Glutamatergic neuron (in vitro differentiated cells): ENCODE results near the gene TSSC4. TPM values are rescaled to one million over a fixed set of nuclear protein-coding genes. Genes with fewer than 3 reads are reported as not detected.

ENCODE experiments used
- DNase-seq: peaks from one replicate; pipeline ENCODE4 v3.0.0; 2022
- H3K27ac Mint-ChIP-seq: one replicate; pipeline ENCODE4 v1.8.0; 2020; ENCODE audit warnings: mild to moderate bottlenecking, mixed read lengths, inconsistent platforms; ENCODE audit not compliant: unreplicated experiment
- H3K27me3 Mint-ChIP-seq: one replicate; pipeline ENCODE4 v1.8.0; 2020; ENCODE audit warnings: mild to moderate bottlenecking, moderate library complexity, mixed read lengths, inconsistent platforms; ENCODE audit not compliant: unreplicated experiment
- H3K36me3 Mint-ChIP-seq: one replicate; pipeline ENCODE4 v1.8.0; 2020; ENCODE audit warnings: mild to moderate bottlenecking, mixed read lengths, inconsistent platforms; ENCODE audit not compliant: unreplicated experiment
- H3K4me1 Mint-ChIP-seq: one replicate; pipeline ENCODE4 v1.8.0; 2020; ENCODE audit warnings: mild to moderate bottlenecking, low read depth, mixed read lengths, inconsistent platforms; ENCODE audit not compliant: unreplicated experiment
- H3K4me3 Mint-ChIP-seq: one replicate; pipeline ENCODE4 v1.8.0; 2020; ENCODE audit warnings: mild to moderate bottlenecking, mixed read lengths, inconsistent platforms; ENCODE audit not compliant: unreplicated experiment
- H3K9me3 Mint-ChIP-seq: one replicate; pipeline ENCODE4 v1.8.0; 2020; ENCODE audit warnings: mild to moderate bottlenecking, moderate library complexity, mixed read lengths, inconsistent platforms; ENCODE audit not compliant: unreplicated experiment
- CTCF ChIP-seq: fragments of 200-600 bp; sonication (generic); IDR thresholded peaks from one replicate; pipeline ENCODE4 v1.5.0; 2021; ENCODE audit not compliant: partially characterized antibody, unreplicated experiment
- total RNA-seq: library from RNA; stranded (reverse); fragmentation: NEBNext Ultra II Directional; extraction: Animal tissue kit (Norgen Biotek cat#: 25700); gene quantifications from one replicate; pipeline ENCODE4 v1.2.1, GENCODE V29; 2021; ENCODE audit not compliant: unreplicated experiment

The TSSC4 gene
- total RNA-seq, 1 donor from 2014 or later = 49.7 TPM

- Mint-ChIP-seq H3K4me1 (no peaks in the 10 kb centered on the region), H3K4me3 (no peak overlapping the region), H3K36me3 (no peaks in the 10 kb centered on the region), H3K27ac (no peak overlapping the region), H3K9me3 (no peaks in the 10 kb centered on the region), H3K27me3 (peaks cover 14% of the 10 kb centered on the region)
- TF ChIP-seq CTCF = no peak
- DNase-seq = no peak
Measured at GRCh38 chr11:2451336-2451735, 50.8 kb downstream of the TSSC4 start.

- H3K4me1 Mint-ChIP-seq = no peaks in the 10 kb centered on the region
- H3K4me3 Mint-ChIP-seq = no peak overlapping the region
- H3K36me3 Mint-ChIP-seq = no peaks in the 10 kb centered on the region
- TF ChIP-seq CTCF = no peak
- no peak overlapping the region for H3K27ac Mint-ChIP-seq
- no peaks in the 10 kb centered on the region for H3K9me3 Mint-ChIP-seq
- no peak for DNase-seq
- H3K27me3 Mint-ChIP-seq = peaks cover 11% of the 10 kb centered on the region
Measured at GRCh38 chr11:2451916-2452315, 51.4 kb downstream of the TSSC4 start.

DNA sequence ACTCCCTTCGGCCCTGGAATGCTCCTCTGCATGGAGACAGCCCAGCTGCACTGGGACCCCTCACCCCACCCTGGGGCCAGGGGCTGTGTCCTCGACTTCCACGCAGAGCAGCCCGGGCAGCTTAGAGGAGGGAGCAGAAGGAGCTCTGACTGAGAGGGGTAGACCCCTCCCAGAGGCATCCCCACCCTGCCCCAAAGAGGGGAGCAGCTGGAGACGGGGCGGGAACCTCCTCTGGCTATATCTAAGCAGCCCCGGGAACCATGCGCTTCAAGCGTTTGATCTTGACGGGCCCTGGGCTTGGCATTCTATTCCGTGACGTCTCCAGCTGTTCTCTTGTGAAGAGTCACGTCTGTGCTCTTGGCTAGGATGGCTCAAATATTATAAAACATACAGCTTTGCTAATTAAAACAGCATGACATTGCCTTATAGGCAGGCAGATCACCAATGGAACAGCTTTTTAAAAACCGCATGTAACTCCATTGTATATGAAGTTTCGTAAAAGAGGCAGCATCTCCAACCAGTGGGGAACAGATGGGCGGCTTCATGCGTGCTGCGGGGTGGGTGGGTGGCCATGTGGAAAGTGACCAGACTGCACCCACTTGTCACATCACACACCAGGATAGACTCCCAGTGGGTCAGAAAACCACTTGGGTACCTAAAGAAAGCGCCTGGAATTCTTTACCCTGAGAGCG, 51.9 kb downstream of the TSSC4 start:
- Mint-ChIP-seq H3K4me1 (no peaks in the 10 kb centered on the region), H3K4me3 (no peak overlapping the region), H3K27ac (no peak overlapping the region), H3K36me3 (no peaks in the 10 kb centered on the region), H3K27me3 (peaks cover 6% of the 10 kb centered on the region), H3K9me3 (no peaks in the 10 kb centered on the region)
- no peak for DNase-seq
- TF ChIP-seq CTCF = no peak

GRCh38 chr11:2453436-2453835, 52.9 kb downstream of the TSSC4 start:
- no peaks in the 10 kb centered on the region for H3K4me1 Mint-ChIP-seq
- no peaks in the 10 kb centered on the region for H3K9me3 Mint-ChIP-seq

More at GRCh38 chr11:2453436-2453835, 52.9 kb downstream of the TSSC4 start:
- Mint-ChIP-seq H3K27me3 (peaks cover 5% of the 10 kb centered on the region), H3K27ac (no peak overlapping the region), H3K4me3 (no peak overlapping the region), H3K36me3 (no peaks in the 10 kb centered on the region)
- no peak for TF ChIP-seq CTCF
- no peak for DNase-seq

Other genes with a start within 250 kb of the TSSC4 start
- gene INS, start 239.5 kb upstream of the TSSC4 start, total RNA-seq = not detected
- gene TH, start 228.9 kb upstream of the TSSC4 start, total RNA-seq = not detected
- not detected for gene ASCL2, start 130.2 kb upstream of the TSSC4 start, total RNA-seq
- gene C11orf21, start 98.8 kb upstream of the TSSC4 start, total RNA-seq = not detected
- not detected for gene TSPAN32, start 98.7 kb upstream of the TSSC4 start, total RNA-seq
- 347 TPM for gene CD81, start 23.4 kb upstream of the TSSC4 start, total RNA-seq
- gene TRPM5, start 43.8 kb downstream of the TSSC4 start, total RNA-seq = not detected
- gene KCNQ1, start 44.3 kb downstream of the TSSC4 start, total RNA-seq = 0.44 TPM